HG02970 (cell line): ENCODE results near the gene SATL1.
"Not testable (repeated sequence)": the region's sequence is repeated elsewhere in the genome, so short reads cannot be mapped to it uniquely, and the experiment has no call there.

Experiments used
- ATAC-seq: cut with Tn5 transposase; IDR thresholded peaks from one replicate; pipeline ENCODE4 v1.9.1; 2021; ENCODE audit warnings: mild to moderate bottlenecking, moderate library complexity, moderate number of reproducible peaks; ENCODE audit not compliant: unreplicated experiment, low FRiP score

The SATL1 gene, protein sequence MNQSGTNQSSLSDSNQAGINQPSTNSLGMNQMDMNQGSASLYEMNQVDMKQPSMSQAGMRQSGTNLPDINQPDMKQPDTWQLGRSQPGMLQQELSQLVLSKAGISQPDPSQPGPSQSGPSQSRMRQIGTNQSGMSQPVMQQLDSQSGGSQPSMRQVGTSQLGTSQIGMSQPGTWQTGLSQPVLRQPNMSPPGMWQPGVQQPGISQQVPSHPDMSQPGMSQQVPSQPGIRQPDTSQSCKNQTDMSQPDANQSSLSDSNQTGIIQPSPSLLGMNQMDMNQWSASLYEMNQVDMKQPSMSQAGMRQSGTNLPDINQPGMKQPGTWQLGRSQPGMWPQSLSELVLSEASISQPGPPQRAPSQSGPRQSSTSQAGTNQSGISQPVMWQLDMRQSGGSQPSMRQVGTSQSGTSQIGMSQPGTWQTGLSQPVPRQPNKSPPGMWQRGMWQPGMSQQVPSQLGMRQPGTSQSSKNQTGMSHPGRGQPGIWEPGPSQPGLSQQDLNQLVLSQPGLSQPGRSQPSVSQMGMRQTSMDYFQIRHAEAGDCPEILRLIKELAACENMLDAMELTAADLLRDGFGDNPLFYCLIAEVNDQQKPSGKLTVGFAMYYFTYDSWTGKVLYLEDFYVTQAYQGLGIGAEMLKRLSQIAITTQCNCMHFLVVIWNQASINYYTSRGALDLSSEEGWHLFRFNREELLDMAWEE

DNA sequence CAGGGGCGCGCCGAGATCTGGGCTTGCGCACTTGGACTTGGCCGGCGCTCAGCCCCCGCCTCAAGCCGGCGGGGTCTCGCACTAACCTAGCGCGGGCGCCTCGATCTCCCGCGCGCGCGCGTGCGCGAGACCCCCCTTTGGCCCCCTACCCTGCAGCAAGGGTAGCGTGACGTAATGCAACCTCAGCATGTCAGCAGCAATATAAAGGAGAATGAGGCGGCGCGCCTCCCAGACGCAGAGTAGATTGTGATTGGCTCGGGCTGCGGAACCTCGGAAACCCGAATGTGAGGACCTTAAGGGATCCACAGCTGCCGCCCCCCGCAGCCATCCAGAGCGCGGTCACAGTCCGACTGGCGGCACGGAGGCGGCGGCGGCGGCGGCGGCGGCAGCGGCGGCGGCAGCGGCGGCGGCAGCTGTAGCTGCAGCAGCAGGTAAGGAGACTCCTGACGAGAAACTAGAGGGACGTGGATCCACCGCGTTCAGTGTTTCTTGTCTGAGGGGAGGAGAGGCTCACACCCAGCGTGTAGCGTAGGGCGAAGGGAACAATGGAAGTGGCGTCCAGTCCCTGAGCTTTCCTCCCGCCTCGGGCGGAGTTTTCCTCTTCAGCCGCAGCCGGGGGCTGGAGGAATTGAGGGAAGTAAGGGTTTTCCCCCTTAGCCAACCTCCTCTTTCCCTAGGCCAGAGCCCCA is at the start of gene SATL1, which contains the start of gene ZNF711:
TSS of gene SATL1 (minus strand) at position 19 of the 689 bp plus-strand sequence. CDS start 134,811 bp downstream, outside the sequence.
TSS of gene ZNF711 (plus strand) at position 231 of the 689 bp plus-strand sequence. CDS start 3,582 bp downstream, outside the sequence.
- no peak for ATAC-seq

DNA sequence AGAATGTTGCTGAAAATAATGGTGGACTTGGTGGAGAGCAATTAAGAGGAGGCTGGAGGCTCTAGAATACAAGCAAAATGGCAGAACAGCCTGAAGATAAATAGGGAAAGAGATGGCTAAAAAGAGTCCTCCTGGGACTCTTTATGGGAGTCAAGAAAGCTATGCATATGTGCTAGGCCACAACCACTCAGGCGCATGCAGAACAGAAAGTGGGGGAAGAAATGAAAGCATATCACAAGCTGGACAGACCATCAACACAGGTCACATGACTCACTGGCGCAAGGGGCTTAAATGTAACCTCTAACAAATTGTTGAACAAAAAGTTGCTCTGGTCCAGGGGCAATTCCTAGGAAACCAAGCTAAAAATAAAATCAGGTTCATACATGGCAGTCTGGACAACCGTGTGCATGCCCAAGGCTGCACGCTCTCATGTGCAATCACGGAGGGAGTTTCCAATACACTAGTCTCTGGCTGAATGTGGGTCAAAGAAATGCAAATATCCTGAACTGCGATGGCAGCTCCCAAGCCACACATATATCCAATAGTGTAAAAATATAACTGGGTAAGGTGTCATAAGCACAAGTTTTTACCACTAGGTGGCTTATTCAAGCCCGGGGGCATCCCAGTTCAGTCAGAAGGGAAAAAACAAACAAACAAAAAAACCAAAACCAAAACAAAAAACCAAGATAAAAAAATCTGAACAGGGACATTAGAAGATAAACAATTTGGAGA is 45.6 kb upstream of the SATL1 start:
- no peak for ATAC-seq

DNA sequence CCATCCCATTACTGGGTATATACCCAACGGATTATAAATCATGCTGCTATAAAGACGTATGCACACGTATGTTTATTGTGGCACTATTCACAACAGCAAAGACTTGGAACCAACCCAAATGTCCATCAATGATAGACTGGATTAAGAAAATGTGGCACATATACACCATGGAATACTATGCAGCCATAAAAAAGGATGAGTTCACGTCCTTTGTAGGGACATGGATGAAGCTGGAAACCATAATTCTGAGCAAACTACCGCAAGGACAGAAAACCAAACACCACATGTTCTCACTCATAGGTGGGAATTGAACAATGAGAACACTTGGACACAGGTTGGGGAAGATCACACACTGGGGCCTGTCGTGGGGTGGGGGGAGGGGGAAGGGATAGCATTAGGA is 41.7 kb upstream of the SATL1 start:
- ATAC-seq, result not testable (repeated sequence)

DNA sequence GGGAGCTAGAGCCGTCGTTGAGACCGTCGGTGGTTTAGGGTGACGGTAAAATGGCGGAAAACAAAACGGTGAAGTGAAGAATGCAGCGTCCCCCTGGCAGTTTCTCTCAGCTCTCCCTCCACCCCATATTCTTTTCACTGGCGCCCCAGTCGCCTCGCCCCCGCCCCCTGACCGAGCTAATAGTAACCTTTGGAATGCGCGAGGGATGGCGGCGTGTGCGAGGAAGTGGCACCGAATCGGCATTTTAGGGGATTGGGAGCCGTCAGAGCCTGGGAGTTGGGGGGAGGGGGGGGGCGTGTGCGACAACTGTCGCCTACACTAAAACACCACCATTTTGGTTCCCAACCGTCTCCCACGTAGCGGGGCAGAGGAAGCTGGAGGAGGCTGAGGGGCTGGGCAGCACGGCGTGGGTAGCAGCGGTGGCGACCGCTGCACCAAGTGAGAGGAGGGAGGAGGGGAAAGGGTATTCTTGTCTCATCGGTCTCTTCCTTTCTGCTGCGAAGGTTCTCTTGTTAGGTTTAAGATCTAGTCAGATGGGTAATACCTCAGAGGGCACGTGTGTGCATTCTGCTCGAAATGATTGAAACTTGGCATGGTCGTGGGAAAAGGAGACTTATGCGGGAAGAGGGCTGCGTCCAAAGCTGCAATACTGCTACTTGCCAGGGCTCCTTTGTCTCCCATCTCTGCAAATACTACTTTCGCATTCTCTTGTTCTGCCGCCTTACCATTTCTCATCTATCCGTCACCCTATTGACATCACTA is 1.1 kb upstream of the SATL1 start:
- ATAC-seq, result no peak

DNA sequence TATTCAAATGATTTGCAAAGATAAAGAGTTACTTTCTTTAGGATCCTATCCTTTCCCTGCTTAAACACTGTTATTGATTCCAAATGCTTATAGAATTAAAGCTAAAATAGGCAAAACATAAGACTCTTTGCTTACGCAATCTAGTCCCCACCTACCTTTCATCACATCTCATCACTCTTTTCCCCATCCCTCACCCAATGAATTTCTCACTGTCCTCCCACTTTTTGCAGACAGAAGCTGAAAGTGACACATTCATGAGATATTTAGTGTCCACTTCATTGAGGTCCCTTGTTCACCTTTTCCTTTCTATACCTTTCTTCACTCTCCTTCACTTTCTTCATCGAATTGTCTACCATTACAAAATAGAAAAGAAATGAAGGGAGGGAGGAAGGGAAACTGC is 424 bp downstream of the SATL1 start:
- ATAC-seq, result no peak

DNA sequence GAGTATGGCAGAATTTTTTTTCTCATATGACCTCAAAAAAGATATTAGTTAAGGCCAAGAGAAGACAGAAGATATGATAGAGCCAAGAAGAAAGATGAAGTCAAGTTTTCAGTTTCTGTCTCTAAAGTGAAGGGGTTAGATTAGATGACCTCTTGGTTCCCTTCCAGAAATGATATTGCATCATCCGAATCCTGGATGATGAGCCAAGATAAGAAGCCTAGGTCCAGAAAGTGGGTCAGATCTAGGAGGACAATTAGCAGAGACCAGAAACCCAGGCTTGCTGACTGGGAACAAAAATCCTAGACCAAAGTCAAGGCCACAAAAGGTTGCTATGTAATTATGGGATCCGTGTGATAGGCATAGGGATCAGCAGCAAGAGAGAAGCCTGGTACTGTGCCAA is 20.2 kb downstream of the SATL1 start:
- no peak for ATAC-seq

DNA sequence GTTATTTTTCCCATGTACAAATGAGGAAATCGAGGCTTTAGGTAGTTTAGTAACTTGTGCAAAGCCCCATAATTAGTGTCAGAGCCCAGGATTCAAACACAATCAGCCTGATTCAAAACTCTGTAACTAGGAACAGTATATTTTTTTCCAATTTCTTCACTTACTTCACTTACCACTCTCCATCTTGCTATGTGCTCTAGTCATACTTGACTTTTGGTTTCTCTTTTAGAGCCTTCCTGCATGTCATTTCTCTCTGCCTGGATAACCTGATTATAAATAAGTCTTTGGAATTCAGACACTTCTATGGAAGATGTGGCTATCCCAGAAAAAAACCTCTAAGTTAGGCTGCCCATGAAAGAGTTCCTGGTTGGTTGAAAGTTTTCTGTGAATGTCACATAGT is 22.2 kb downstream of the SATL1 start:
- no peak for ATAC-seq

DNA sequence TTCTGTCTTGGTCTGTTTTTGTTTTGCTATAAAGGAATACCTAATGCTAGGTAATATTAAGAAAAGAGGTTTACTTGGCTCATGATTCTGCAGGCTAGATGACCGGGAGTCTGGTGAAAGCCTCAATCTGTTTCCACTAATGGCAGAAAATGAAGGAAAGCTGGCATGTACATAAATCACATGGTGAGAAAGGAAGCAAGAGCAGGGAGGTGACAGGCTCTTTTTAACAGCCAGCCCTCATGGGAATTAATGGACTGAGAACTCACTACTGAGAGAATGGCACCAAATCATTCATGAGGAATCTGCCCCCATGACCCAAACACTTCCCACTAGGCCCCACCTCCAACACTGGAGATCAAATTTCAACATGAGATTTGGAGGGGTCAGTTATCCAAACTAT is 27.6 kb downstream of the SATL1 start:
- ATAC-seq, result no peak

DNA sequence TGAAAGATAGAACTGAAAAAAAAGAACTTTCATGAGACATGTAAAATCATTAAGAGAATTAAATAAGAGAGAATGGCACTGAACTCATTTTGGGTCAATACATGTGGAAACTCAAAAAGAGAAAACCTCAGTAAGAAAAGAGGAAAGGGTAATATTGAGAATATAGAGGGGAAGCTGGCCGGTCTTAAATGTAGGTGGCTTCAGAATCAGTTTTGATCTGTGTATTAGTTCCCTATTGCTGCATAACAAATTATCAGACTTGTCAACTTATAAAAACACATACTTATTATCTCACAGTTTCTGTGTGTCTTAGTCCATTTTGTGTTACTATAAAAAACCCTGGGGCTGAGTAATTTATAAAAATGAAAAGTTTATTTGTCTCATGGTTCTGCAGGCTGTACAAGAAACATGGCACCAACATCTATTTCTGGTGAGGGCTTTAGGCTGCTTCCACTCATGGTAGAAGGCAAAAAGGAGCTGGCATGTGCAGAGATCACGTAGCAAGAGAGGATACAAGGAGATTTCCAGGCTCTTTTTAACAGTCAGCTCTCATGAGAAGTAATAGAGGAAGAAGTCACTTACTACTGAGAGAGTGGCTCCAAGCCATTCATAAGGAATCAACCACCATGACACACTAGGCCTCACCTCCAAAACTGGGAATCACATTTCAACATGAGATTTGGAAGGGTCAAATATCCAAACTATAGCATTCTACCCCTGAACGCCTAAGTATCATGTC is 29.6 kb downstream of the SATL1 start:
- ATAC-seq, result no peak

DNA sequence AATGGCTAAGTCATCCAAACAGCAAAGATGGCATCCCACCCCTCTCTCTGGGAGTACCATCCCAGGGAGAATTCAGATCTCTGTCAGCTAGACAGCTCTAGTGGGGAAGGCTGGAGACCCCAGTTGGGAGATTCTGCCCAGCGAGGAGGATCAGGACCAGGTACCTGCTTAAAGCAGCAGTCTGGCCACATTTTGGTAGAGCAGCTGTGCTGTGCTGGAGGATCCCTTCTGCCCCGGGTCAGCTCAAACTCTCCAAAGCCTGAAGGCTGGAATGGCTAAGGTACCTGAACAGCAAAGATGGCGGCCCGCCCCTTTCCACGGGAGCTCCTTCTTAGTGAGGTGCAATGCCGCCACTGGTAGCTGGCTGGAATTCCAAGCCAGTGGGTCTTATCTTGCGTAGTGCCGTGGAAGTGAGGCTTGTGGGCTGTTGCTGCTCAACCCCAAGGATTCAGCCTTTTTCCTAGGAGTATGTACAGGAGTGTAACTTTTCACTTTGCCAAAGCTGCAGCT is 40.1 kb downstream of the SATL1 start:
- no peak for ATAC-seq

DNA sequence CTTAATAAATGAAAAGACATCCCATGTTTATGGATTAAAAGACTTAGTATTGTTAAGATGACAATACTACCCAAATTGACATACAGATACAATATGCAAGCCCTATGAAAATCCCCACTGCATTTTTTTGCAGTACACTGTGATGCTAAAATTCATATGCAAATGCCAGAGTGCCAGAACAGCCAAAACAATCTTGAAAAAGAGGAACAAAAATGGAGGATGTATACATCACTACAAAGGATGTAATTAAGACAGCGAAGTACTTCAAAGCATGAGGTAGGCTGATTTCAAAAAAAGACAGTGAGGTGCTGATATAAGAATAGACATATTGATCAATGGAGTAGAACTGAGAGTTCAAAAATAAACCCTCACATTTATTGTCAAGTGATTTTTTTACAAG is 47.3 kb downstream of the SATL1 start:
- ATAC-seq, result no peak

DNA sequence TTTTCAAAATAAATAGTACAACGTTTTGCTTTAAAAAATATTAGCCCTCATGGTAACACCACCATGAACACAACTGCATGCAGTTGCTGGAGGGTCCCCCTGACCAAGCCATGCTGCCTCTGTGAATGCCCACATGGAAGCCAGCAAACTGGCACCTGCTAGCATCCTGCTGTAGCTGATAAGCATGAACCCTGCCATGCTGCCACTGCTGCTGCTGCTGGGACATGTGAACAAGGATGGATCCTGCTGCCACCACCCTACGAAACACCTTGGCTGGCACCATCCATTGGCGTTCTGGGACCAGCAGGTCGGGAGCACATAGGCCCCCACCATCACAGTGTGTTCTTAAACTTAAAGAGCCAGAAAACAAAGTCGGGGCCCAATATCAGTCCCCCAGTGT is 83.9 kb downstream of the SATL1 start:
- no peak for ATAC-seq

DNA sequence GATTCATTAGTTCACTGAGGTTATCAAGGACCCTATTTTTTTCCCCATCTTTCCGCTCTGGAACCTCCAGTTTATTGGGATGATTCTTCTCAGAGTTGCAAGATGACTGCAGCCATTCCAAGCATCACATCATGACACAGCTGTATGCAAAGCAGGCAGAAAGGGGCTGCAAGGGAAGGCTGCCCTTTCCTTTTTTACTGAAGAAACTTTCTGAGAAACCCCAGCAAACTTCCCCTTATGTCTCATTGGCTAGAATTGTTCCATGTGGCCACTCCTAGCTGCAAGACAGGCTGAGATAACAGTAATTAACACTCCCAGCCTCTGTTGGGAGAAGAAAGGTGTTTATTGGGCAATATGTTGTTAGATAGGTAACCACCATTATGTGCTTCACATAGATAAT is 102.6 kb downstream of the SATL1 start:
- no peak for ATAC-seq

DNA sequence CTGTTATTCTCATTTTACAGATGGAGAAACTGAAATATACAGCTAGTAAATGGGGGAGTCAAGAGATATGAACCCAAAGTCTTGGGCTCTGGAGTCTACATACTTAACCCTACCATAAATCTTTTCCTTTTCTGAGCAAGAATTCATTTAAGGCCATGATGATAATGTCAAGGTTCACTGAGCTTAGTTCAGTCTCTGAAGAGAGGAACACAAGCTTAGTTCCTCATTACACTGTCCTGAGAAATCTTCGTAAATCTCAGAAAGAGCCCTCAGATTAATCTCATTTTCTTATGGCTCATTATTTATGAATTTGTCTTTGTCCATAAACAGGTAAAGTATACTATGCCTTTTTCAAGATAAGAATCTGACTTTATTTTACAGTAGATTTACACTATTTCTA is 104.2 kb downstream of the SATL1 start:
- ATAC-seq, result no peak

DNA sequence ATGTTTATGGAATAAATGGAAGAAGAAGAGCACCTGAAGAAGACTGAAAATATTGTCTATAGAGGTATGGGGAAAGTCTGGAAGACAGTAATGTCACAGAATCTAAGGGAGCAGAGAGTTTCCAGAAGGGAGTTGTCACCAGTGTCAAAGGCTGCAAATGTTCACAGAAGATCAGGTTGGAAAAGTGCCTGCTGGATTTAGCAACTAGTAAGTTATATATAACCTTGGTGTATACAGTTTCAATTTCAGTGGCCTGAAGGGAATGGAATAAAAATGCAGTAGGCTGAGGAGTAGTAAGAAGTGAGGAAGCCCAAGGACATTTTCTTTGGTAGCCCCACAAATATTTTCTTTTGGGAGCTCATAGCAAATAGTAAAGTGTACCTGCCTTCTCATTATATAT is 107.2 kb downstream of the SATL1 start:
- no peak for ATAC-seq

DNA sequence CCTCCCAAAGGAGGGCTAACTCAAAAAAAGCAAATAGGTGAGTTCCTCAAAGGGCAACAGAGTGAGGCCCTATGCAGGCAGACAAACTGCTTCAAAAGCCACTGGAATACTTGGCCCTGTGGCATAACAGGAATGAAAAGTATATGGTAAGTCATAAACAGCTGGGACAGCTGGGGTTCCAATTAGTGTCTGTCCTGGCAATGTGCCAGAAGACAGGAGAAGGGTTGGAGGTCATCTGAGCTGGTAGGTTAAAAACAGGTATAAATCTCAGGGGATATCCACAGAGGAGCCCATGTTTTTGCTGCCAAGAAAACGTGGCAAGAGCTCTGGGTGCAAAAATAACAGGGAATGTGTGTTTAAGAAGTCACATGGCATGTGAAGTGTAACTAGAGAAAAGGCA is 128.3 kb downstream of the SATL1 start:
- no peak for ATAC-seq

DNA sequence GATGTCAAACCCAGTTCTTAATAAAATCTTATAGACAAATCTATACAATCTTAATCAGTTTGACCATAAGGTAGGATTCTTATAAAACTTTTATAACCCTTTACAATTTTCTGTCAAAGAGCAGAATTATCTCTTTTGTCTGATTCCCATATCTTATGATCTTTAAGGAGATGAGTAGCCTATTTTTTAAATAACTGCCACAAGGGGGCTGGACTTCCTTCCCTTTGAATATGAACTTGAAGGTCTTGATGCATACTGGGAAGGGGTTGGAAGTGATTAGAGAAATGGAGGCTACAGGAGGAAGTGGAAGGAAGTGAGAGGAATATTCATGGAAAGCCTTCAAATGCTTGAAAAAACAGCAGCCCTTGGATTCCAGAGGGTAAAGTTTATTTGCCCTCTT is 128.8 kb downstream of the SATL1 start:
- ATAC-seq, result no peak

DNA sequence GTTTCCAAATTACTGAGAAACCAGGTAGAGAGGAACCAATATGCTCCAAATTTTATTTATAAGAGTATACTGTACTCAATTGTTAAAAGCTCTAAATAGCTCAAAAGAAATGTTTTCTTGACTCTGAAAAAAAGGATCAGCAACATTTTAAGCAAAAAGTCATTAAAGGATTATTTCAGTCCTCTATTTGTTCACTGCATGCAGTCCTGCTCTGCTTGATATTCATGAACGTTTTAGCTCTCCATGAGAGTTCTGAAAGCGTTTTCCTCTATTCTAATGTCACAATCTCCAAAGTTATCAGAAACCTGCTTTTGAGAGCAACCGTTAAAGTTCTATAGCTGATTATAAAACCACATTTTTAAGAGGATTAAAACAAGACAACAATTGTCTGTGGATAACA is 129.4 kb downstream of the SATL1 start:
- no peak for ATAC-seq

DNA sequence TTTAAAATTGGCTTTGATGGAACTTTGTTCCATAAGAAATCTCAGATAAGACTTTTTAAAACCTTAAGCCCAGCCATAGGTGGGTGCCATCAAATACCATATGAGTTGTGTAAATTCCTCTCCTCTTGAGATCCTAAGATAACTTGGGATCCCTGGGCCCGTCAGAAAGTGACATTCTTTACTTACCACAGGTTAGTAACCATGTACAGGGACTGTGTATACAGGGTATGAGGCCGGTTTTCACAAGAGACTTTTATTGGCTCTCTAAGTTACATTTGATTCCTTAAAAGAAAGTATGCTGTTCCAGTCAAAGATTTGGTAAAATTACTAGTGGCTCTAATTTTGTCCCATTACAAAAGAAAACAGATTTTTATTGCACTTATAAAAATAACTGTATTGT is 129.8 kb downstream of the SATL1 start:
- no peak for ATAC-seq
